Esophagus (tissue), 2 donors: ENCODE results near the gene CCDC107. TPM values are rescaled to one million over a fixed set of nuclear protein-coding genes. Genes with fewer than 3 reads are reported as not detected.

ENCODE experiments used
- H3K27ac ChIP-seq, 2 donors: one replicate each; pipeline ENCODE4 v1.5.1; 2013; ENCODE audit warnings: low read depth in 2 of 2, mild to moderate bottlenecking in 2 of 2, inconsistent platforms in 1 of 2, low read length in 1 of 2, moderate library complexity in 1 of 2
- H3K27me3 ChIP-seq, 2 donors: one replicate each; pipeline ENCODE4 v1.6.1; 2013; ENCODE audit warnings: low read length in 2 of 2, control low read depth in 1 of 2, mild to moderate bottlenecking in 1 of 2; ENCODE audit not compliant: insufficient read depth in 2 of 2, control insufficient read depth in 1 of 2
- H3K36me3 ChIP-seq, 2 donors: one replicate each; pipeline ENCODE4 v1.6.1; 2013; ENCODE audit warnings: low read length in 1 of 2; ENCODE audit not compliant: control insufficient read depth in 2 of 2, insufficient read depth in 2 of 2
- H3K4me1 ChIP-seq, 2 donors: one replicate each; pipeline ENCODE4 v1.6.1; 2013; ENCODE audit warnings: low read length in 1 of 2; ENCODE audit not compliant: control insufficient read depth in 2 of 2, insufficient read depth in 2 of 2
- H3K4me3 ChIP-seq, 2 donors: one replicate each; pipeline ENCODE4 v1.5.1; 2013; ENCODE audit warnings: low read length in 2 of 2, mild to moderate bottlenecking in 2 of 2, low read depth in 1 of 2, moderate library complexity in 1 of 2
- H3K9me3 ChIP-seq, 2 donors: one replicate each; pipeline ENCODE4 v1.6.1; 2013; ENCODE audit warnings: mild to moderate bottlenecking in 2 of 2, low read depth in 1 of 2, low read length in 1 of 2, moderate library complexity in 1 of 2; ENCODE audit not compliant: control insufficient read depth in 2 of 2, insufficient read depth in 1 of 2
- WGBS, 2 donors: extraction: QIAGEN DNeasy Blood & Tissue Kit; methylation state at CpG; one replicate each; pipeline ENCODE4 v1.1.7; 2013; 5-methylcytosine and 5-hydroxymethylcytosine counted together
- polyA plus RNA-seq, 2 donors: library from polyadenylated mRNA; stranded (reverse); fragments of 200-250 nt; gene quantifications; one replicate each; pipeline ENCODE4 v1.2.3, GENCODE V29; 2013
- donor health status: healthy with polysubstance abuse.
- donor health status: Bipolar disorder and iron deficiency.

Gene CCDC107
- polyA plus RNA-seq, 2 donors: 17.3 to 21.1 TPM

GRCh38 chr9:35687306-35687705 is 29.2 kb downstream of the CCDC107 start:
- Histone ChIP-seq H3K36me3 (peaks cover 0 to 12% of the 10 kb centered on the region in 2 donors), H3K4me3 (peak overlapping the region; percentile 31 to 57), H3K9me3 (no peaks in the 10 kb centered on the region), H3K27me3 (no peaks in the 10 kb centered on the region), H3K27ac (peak overlapping the region in 1 of 2 donors; percentile 34), H3K4me1 (peaks cover 5 to 6% of the 10 kb centered on the region in 2 donors)
- WGBS, 2 donors: 64 to 78% methylated on average over 2 of the region's 2 CpGs

- Histone ChIP-seq H3K9me3 (no peaks in the 10 kb centered on the region), H3K36me3 (peaks cover 0 to 12% of the 10 kb centered on the region in 2 donors), H3K27me3 (no peaks in the 10 kb centered on the region), H3K4me3 (peak overlapping the region; percentile 31 to 57), H3K27ac (peak overlapping the region; percentile 37 to 83), H3K4me1 (peaks cover 2 to 6% of the 10 kb centered on the region in 2 donors)
- 70 to 76% methylated on average over 2 of the region's 2 CpGs for WGBS, 2 donors
These were observed 30.0 kb downstream of the CCDC107 start for GRCh38 chr9:35687972-35688557.

- Histone ChIP-seq H3K9me3 (no peaks in the 10 kb centered on the region), H3K4me3 (peak overlapping the region; percentile 57 to 60), H3K27me3 (no peaks in the 10 kb centered on the region), H3K36me3 (peaks cover 0 to 12% of the 10 kb centered on the region in 2 donors), H3K4me1 (peaks cover 2 to 6% of the 10 kb centered on the region in 2 donors), H3K27ac (peak overlapping the region; percentile 37 to 83)
- WGBS, 2 donors: 55 to 58% methylated on average over 12 of the region's 12 CpGs
These were observed 30.8 kb downstream of the CCDC107 start for GRCh38 chr9:35688558-35689541.

- Histone ChIP-seq H3K4me1 (peaks cover 2 to 6% of the 10 kb centered on the region in 2 donors), H3K9me3 (no peaks in the 10 kb centered on the region), H3K27ac (peak within 1 kb of the TSS; percentile 86 to 92), H3K4me3 (peak within 1 kb of the TSS; percentile 57 to 60), H3K27me3 (no peaks in the 10 kb centered on the region), H3K36me3 (peaks cover 0 to 6% of the 10 kb centered on the region in 2 donors)
- 22 to 36% methylated on average over 46 to 61 of the region's 61 CpGs for WGBS, 2 donors
These were observed 31.6 kb downstream of the CCDC107 start, which contains the start of gene TPM2 for GRCh38 chr9:35689542-35690293. TSS of gene TPM2 (minus strand) at chr9:35689925. CDS start at chr9:35689817, 108 bp downstream.

DNA sequence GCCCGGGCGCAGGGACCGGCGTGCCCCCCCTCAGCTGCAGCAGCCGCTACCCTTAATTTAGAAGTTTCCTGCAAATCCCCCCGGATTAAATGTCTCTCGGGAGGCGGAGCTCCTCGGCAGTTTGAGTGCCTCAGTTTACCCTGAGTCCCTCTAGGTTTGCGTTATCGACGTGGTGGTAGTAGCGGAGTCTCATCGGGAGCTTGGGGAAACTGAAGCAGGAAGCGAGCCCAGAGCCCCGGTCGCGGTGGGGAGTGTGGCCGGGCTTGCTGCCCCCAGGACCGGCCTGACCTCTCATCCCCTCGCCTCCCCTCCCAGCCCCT is 32.2 kb downstream of the CCDC107 start:
- H3K9me3 ChIP-seq: no peaks in the 10 kb centered on the region
- 0 to 1% methylated on average over 21 of the region's 21 CpGs for WGBS, 2 donors
- peak overlapping the region; percentile 86 to 92 for H3K27ac ChIP-seq
- H3K4me1 ChIP-seq: peaks cover 2 to 6% of the 10 kb centered on the region in 2 donors
- peaks cover 0 to 3% of the 10 kb centered on the region in 2 donors for H3K36me3 ChIP-seq
- H3K4me3 ChIP-seq: peak overlapping the region; percentile 57 to 60
- H3K27me3 ChIP-seq: no peaks in the 10 kb centered on the region

- H3K27ac ChIP-seq: peak overlapping the region; percentile 86 to 92
- WGBS, 2 donors: 1 to 2% methylated on average over 52 to 61 of the region's 61 CpGs
These were observed 32.7 kb downstream of the CCDC107 start for GRCh38 chr9:35690614-35691333.

GRCh38 chr9:35691334-35691650 is 33.2 kb downstream of the CCDC107 start:
- WGBS, 2 donors: 23 to 24% methylated on average over 10 of the region's 10 CpGs
- Histone ChIP-seq H3K4me1 (peaks cover 2 to 6% of the 10 kb centered on the region in 2 donors), H3K36me3 (no peaks in the 10 kb centered on the region), H3K27me3 (no peaks in the 10 kb centered on the region), H3K4me3 (peak overlapping the region; percentile 57 to 60), H3K27ac (peak overlapping the region; percentile 86 to 92), H3K9me3 (no peaks in the 10 kb centered on the region)

More at GRCh38 chr9:35690614-35691333, 32.7 kb downstream of the CCDC107 start:
- no peaks in the 10 kb centered on the region for H3K36me3 ChIP-seq
- H3K27me3 ChIP-seq: no peaks in the 10 kb centered on the region
- H3K4me1 ChIP-seq: peaks cover 2 to 6% of the 10 kb centered on the region in 2 donors
- H3K9me3 ChIP-seq: no peaks in the 10 kb centered on the region
- H3K4me3 ChIP-seq: peak overlapping the region; percentile 57 to 60

- Histone ChIP-seq H3K9me3 (no peaks in the 10 kb centered on the region), H3K4me3 (peak overlapping the region in 1 of 2 donors; percentile 57), H3K27me3 (no peaks in the 10 kb centered on the region), H3K4me1 (peaks cover 2 to 6% of the 10 kb centered on the region in 2 donors), H3K27ac (peak overlapping the region; percentile 86 to 92), H3K36me3 (no peaks in the 10 kb centered on the region)
- WGBS, 2 donors: 70 to 81% methylated on average over 13 of the region's 13 CpGs
These were observed 33.7 kb downstream of the CCDC107 start for GRCh38 chr9:35691757-35692301.
